Subcutaneous abdominal adipose tissue (tissue), 5 donors: ENCODE results near the gene CFB.

Experiments used
- H3K27ac ChIP-seq: one replicate; pipeline ENCODE4 v1.7.0; 2013; ENCODE audit warnings: low read depth, mild to moderate bottlenecking, inconsistent platforms, low read length, moderate library complexity
- H3K27me3 ChIP-seq, 5 donors: one replicate each; pipeline ENCODE4 v1.7.0; 2013; ENCODE audit warnings: low read length in 5 of 5, inconsistent platforms in 1 of 5; ENCODE audit not compliant: control insufficient read depth in 5 of 5, insufficient read depth in 4 of 5
- H3K36me3 ChIP-seq, 5 donors: one replicate each; pipeline ENCODE4 v1.7.0; 2013; ENCODE audit warnings: low read length in 5 of 5; ENCODE audit not compliant: control insufficient read depth in 5 of 5, insufficient read depth in 5 of 5
- H3K4me1 ChIP-seq, 5 donors: one replicate each; pipeline ENCODE4 v1.7.0; 2013; ENCODE audit warnings: low read length in 5 of 5, mild to moderate bottlenecking in 3 of 5, moderate library complexity in 1 of 5; ENCODE audit not compliant: control insufficient read depth in 5 of 5, insufficient read depth in 5 of 5
- H3K4me3 ChIP-seq, 5 donors: one replicate each; pipeline ENCODE4 v1.7.0; 2013; ENCODE audit warnings: low read length in 5 of 5, low read depth in 1 of 5
- H3K9ac ChIP-seq, 5 donors: one replicate each; pipeline ENCODE4 v1.7.0; 2013; ENCODE audit warnings: low read length in 5 of 5, mild to moderate bottlenecking in 4 of 5, moderate library complexity in 3 of 5
- H3K9me3 ChIP-seq, 5 donors: one replicate each; pipeline ENCODE4 v1.7.0; 2013; ENCODE audit warnings: low read length in 5 of 5; ENCODE audit not compliant: control insufficient read depth in 5 of 5
- donor health status: healthy.
- donor health status: healthy.
- donor health status: healthy.
- donor health status: healthy.
- donor health status: healthy.

Gene CFB

DNA sequence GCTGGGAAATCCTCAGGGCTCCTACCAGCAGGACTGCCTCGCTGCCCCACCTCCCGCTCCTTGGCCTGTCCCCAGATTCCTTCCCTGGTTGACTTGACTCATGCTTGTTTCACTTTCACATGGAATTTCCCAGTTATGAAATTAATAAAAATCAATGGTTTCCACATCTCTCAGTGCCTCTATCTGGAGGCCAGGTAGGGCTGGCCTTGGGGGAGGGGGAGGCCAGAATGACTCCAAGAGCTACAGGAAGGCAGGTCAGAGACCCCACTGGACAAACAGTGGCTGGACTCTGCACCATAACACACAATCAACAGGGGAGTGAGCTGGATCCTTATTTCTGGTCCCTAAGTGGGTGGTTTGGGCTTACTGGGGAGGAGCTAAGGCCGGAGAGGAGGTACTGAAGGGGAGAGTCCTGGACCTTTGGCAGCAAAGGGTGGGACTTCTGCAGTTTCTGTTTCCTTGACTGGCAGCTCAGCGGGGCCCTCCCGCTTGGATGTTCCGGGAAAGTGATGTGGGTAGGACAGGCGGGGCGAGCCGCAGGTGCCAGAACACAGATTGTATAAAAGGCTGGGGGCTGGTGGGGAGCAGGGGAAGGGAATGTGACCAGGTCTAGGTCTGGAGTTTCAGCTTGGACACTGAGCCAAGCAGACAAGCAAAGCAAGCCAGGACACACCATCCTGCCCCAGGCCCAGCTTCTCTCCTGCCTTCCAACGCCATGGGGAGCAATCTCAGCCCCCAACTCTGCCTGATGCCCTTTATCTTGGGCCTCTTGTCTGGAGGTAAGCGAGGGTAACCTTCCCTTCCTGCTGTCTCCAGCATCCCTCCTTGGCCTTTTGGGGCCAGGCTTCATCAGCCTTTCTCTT, at the start of gene CFB:
Gene CFB (plus strand): TSS at position 589 of the 863 bp plus-strand sequence. CDS start 127 bp downstream, at position 716.
- Histone ChIP-seq H3K36me3 (peaks cover 0 to 15% (median 0%) of the 10 kb centered on the region in 5 donors), H3K27ac (peak within 1 kb of the TSS; percentile 70), H3K4me1 (peaks cover 3 to 20% (median 19%) of the 10 kb centered on the region in 5 donors), H3K27me3 (peaks cover 0 to 6% (median 0%) of the 10 kb centered on the region in 5 donors), H3K4me3 (peak within 1 kb of the TSS in 4 of 5 donors; percentile 9 to 55 (median 34)), H3K9ac (peak within 1 kb of the TSS in 2 of 5 donors; percentile 44 to 57), H3K9me3 (no peaks in the 10 kb centered on the region)

DNA sequence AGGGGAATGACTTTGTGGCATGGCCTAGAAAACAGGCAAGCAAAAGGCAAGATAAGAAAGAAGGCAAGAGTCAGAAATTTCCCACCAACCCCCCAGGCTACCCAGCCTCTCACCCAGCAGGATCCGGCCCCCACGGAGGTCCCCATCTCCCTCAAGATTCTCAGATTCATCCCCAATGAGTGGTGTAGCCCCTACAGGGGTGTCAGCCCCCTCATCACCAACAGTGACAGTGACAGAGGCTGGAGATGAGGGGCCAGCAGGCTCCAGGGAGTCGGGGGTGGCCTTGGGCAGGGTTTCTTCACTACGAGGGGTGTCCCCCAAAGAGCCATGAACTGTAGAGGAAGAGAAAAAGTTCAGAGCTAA, 49.4 kb upstream of the CFB start:
- Histone ChIP-seq H3K27me3 (no peaks in the 10 kb centered on the region), H3K36me3 (peaks cover 2 to 28% (median 25%) of the 10 kb centered on the region in 5 donors), H3K27ac (peak overlapping the region; percentile 65), H3K9ac (peak overlapping the region in 4 of 5 donors; percentile 10 to 76 (median 44)), H3K9me3 (no peaks in the 10 kb centered on the region), H3K4me1 (peaks cover 2 to 36% (median 26%) of the 10 kb centered on the region in 5 donors), H3K4me3 (peak overlapping the region; percentile 48 to 98 (median 97))

GRCh38 chr6:31896856-31897611, 48.9 kb upstream of the CFB start:
- Histone ChIP-seq H3K4me1 (peaks cover 2 to 39% (median 27%) of the 10 kb centered on the region in 5 donors), H3K4me3 (peak overlapping the region; percentile 48 to 98 (median 97)), H3K9me3 (no peaks in the 10 kb centered on the region), H3K9ac (peak overlapping the region in 4 of 5 donors; percentile 10 to 76 (median 44)), H3K36me3 (peaks cover 0 to 26% (median 20%) of the 10 kb centered on the region in 5 donors), H3K27ac (peak overlapping the region; percentile 65), H3K27me3 (no peaks in the 10 kb centered on the region)

DNA sequence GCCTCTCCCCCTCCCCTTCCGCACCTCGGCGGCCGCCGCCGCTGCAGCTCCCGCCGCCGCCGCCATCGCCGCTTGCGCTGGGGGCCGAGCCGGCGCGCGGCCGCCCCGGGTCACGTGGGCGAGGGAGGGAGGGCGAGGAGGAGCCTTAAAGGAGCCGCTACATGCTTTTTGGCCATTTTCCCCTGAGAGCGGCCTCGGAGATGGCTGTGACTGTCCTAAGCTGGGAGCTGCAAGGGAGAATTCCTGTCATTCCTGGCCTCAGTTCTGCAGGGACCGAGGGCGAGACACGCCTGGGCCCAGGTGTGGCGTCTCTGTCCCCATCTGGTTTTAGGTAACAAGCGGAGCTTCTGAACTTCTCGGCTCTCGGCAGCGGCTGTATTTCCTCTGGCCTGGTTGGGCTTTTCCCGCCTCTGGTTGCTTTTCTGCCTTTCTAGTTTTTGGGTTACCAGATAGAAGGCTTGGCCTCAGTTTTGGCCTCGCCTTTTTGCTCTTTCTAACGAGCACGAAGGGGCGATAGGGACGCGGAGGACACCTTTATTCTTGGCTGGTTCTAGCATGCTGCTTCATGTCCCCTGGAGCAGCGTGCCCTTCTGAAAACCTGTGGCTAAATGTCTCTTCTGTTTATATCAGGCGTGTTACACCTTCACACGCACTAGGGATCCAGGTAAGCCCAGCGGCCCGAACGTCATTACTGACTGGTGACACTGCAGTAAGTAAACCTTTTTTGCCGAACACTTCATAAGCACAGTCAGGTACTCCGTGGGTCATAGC, 48.1 kb upstream of the CFB start, which contains the start of gene EHMT2:
Gene EHMT2 (minus strand): TSS at position 87 of the 771 bp plus-strand sequence. CDS start 21 bp downstream, at position 66.
- Histone ChIP-seq H3K27me3 (no peaks in the 10 kb centered on the region), H3K9ac (peak within 1 kb of the TSS; percentile 79 to 95 (median 87)), H3K4me1 (peaks cover 4 to 46% (median 33%) of the 10 kb centered on the region in 5 donors), H3K36me3 (peaks cover 0 to 19% (median 12%) of the 10 kb centered on the region in 5 donors), H3K4me3 (peak within 1 kb of the TSS; percentile 84 to 98 (median 97)), H3K9me3 (no peaks in the 10 kb centered on the region), H3K27ac (peak within 1 kb of the TSS; percentile 89)

GRCh38 chr6:31898383-31899011, 47.4 kb upstream of the CFB start:
- peaks cover 5 to 48% (median 37%) of the 10 kb centered on the region in 5 donors for H3K4me1 ChIP-seq
- H3K36me3 ChIP-seq, result peaks cover 0 to 13% (median 6%) of the 10 kb centered on the region in 5 donors
- H3K27me3 ChIP-seq, result no peaks in the 10 kb centered on the region
- peak overlapping the region; percentile 79 to 95 (median 87) for H3K9ac ChIP-seq
- peak overlapping the region; percentile 89 for H3K27ac ChIP-seq
- no peaks in the 10 kb centered on the region for H3K9me3 ChIP-seq
- H3K4me3 ChIP-seq, result peak overlapping the region; percentile 84 to 98 (median 97)

GRCh38 chr6:31899215-31899614, 46.7 kb upstream of the CFB start:
- no peaks in the 10 kb centered on the region for H3K9me3 ChIP-seq
- no peak overlapping the region for H3K27ac ChIP-seq
- H3K36me3 ChIP-seq, result peaks cover 0 to 13% (median 5%) of the 10 kb centered on the region in 5 donors
- no peaks in the 10 kb centered on the region for H3K27me3 ChIP-seq
- H3K4me1 ChIP-seq, result peaks cover 5 to 48% (median 37%) of the 10 kb centered on the region in 5 donors
- no peak overlapping the region for H3K4me3 ChIP-seq
- H3K9ac ChIP-seq, result no peak overlapping the region

DNA sequence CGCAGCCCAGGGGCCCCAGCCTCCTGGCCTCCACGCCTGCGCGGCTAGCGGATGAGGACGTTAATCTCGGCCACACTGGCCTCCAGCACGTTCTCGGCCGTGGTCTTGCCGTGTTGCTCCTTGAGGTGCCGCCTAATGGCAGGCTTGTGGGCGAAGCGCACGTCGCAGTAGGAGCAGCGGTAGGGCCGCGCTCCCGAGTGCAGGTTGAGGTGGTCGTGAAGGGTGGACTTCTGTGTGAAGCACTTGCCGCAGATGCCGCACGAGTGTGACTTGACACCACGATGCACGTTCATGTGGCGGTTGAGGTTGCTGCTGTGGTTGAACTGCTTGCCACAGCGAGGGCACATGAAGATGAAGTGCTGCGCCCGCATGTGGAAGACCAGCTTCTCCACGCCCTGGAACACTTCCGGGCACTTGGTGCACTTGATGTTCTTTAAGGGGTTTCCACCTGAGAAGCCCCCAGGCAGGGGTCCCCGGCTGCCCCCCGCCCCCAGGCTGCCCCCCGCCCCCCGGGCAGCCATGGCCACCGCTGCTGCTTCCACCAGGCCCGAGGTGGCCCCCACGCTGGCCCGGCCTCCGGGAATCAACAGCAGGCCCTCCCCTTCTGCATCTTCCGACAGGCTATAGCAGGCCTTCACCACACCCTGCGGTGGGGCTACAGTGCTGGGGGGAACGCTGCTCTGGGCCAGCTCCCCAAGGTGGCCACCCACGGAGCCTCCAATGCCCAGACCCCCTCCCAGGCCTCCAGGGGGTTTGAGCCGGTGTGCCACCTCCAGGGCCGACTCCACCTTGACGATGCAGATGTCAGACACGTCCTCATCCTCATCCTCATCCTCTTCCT, 45.8 kb upstream of the CFB start:
- Histone ChIP-seq H3K27me3 (no peaks in the 10 kb centered on the region), H3K4me1 (peaks cover 5 to 48% (median 37%) of the 10 kb centered on the region in 5 donors), H3K36me3 (peaks cover 0 to 7% (median under 1%) of the 10 kb centered on the region in 5 donors), H3K27ac (no peak overlapping the region), H3K9ac (no peak overlapping the region), H3K9me3 (no peaks in the 10 kb centered on the region), H3K4me3 (no peak overlapping the region)

DNA sequence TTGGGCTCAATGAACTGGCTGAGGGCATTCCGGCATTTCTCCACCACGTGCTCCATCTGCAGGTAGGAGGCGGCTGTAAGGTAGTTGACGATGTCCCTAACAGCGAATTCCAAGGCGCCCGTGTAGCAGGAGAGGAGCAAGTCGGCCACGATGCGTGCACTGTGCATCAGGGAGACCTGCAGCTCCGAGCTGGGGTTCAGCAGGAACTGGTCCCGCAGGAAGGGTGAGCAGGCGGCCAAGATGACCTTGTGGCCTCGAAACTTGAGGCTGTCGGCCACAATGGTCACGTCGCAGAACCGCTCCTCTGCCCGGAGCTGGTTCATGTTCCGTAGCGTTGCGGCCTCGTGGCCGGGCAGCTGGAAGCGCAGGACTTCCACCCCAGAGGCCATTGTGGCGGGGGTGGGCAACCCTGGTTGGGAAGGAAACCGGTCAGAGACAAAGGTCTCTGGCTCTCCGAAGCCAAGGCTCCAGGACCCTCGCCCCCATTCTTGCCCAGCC, 44.9 kb upstream of the CFB start:
- Histone ChIP-seq H3K4me3 (peak overlapping the region in 4 of 5 donors; percentile 50 to 84 (median 77)), H3K4me1 (peaks cover 5 to 48% (median 37%) of the 10 kb centered on the region in 5 donors), H3K27ac (peak overlapping the region; percentile 37), H3K9ac (peak overlapping the region in 2 of 5 donors; percentile 20 to 56), H3K27me3 (no peaks in the 10 kb centered on the region), H3K36me3 (peaks cover 0 to under 1% (median 0%) of the 10 kb centered on the region in 5 donors), H3K9me3 (no peaks in the 10 kb centered on the region)
